Measurements from ENCODE around the gene SIRT7. TPM values are rescaled to one million over a fixed set of nuclear protein-coding genes. Genes with fewer than 3 reads are reported as not detected.

The SIRT7 gene
- total and polyA plus RNA-seq, 12 donors, result 4.2 to 49.8 (median 14.6) TPM

DNA sequence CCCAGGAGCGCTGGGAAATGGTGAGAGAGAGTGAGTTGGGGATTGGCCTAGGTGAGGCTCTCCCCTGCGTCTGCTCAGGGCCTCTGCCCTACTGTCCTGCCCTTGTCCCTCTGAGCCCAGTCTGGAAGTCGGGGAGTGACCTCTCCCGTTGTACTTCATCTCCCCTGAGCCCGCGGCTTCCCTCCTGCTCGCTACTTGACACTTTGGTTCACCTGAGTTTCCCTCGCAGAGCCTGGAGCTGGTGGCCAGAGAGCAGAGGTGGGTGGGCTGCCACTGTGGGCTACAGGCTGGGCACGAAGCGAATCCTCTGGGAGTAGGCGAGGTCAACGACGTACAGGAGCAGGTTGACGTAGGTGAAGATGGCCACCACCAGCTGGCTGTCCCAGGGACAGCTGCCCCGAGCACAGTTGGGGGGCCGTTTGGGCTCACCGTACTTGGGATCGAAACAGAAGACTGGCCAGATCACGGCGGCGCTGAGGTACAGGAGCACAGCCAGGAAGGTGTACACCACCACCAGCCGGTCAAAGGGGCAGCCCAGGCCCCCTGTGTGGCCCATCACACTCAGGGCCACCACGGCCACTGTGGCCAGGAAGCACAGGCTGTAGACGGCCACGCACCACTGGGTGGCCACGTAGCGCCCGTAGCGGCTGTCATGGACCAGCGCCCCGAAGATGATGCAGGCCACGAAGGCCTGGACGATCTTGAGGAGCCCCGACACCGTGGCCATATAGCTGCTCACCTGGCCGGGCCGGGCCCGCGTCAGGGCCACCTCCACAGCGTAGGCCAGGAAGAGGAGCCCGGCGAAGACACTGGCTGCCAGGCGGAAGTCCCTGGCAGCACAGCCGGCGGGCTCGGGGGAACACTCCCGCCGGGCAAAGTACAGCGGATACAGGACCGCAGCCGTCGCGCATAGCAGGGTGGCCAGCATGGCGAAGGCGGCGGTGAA, 22.8 kb upstream of the SIRT7 start:
- Histone ChIP-seq H3K4me3 (no peak overlapping the region), H3K36me3 (replicated peaks in 1 of 2) (no peaks in the 10 kb centered on the region), H3K4me1 (replicated peaks in 1 of 2) (peaks cover 0 to 6% of the 10 kb centered on the region in 2 donors), H3K27me3 (no peaks in the 10 kb centered on the region), H3K9me3 (replicated peaks in 1 of 3) (no peaks in the 10 kb centered on the region), H3K27ac (no peak overlapping the region)
- DNase-seq, result no peak
- WGBS, 4 donors, result 88 to 93% (median 89%) methylated on average over 41 to 56 of the region's 56 CpGs
- intact Hi-C loops (cut with DNase I), result no loop called here
- TF ChIP-seq, protein P1, sequence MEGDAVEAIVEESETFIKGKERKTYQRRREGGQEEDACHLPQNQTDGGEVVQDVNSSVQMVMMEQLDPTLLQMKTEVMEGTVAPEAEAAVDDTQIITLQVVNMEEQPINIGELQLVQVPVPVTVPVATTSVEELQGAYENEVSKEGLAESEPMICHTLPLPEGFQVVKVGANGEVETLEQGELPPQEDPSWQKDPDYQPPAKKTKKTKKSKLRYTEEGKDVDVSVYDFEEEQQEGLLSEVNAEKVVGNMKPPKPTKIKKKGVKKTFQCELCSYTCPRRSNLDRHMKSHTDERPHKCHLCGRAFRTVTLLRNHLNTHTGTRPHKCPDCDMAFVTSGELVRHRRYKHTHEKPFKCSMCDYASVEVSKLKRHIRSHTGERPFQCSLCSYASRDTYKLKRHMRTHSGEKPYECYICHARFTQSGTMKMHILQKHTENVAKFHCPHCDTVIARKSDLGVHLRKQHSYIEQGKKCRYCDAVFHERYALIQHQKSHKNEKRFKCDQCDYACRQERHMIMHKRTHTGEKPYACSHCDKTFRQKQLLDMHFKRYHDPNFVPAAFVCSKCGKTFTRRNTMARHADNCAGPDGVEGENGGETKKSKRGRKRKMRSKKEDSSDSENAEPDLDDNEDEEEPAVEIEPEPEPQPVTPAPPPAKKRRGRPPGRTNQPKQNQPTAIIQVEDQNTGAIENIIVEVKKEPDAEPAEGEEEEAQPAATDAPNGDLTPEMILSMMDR (IDR thresholded peaks at IDR 0.05), result no peak
- TF ChIP-seq POLR2A (IDR thresholded peaks at IDR 0.05), result no peak

DNA sequence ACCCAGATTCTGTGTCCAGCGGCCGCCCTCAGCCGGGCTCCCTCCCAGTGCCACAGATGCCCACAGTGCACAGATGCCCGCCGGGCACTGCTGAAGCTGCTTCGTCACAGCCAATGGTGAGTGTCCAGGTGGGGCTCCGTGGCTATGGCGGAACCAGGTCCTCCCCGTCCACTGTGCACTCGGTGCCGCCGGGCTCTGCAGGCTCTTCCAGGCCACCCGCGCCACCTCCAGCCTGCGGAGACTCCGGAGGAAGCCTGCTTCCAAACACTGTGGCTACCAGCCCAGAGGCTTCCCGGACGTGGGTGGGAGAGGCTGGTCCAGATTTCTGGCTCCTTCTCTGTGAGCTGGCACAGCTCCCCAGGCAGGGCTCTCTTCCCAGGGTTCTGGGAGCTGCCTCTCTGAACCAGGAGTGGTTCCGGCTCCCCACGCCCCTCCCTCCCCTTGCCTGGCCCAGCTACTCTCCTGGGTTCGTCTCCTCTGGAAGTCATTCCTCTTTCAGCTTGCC, 22.0 kb upstream of the SIRT7 start:
- H3K4me3 ChIP-seq, result no peak overlapping the region
- intact Hi-C loops (cut with DNase I), result no loop called here
- H3K9me3 ChIP-seq (replicated peaks in 1 of 3), result no peaks in the 10 kb centered on the region
- 61 to 83% (median 76%) methylated on average over 6 to 21 of the region's 21 CpGs for WGBS, 4 donors
- no peak for TF ChIP-seq POLR2A (IDR thresholded peaks at IDR 0.05)
- TF ChIP-seq, protein P1 (IDR thresholded peaks at IDR 0.05), result no peak
- H3K27ac ChIP-seq, result no peak overlapping the region
- no peaks in the 10 kb centered on the region for H3K36me3 ChIP-seq (replicated peaks in 1 of 2)
- DNase-seq, result no peak
- H3K4me1 ChIP-seq (replicated peaks in 1 of 2), result peaks cover 0 to 6% of the 10 kb centered on the region in 2 donors
- no peaks in the 10 kb centered on the region for H3K27me3 ChIP-seq

DNA sequence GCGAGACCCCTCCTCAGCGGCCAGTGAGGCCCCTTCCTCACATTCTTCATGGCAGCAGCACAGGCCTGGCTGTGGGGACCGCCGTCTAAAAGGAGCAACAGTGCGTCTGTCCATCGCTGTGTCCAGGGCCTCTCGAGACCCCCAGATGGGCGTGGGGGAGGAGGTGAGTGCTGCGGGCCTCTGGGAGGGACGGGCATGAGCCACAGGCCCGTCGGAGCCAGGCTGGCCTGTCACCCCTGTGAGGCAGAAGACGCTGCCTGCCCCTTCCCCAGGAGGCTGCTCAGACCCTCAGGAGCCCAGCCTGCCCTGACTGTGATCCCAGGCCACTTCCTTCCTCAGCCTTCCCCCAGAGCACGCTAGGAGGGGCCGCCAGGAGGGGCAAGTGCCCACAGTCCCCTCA, 21.2 kb upstream of the SIRT7 start:
- Histone ChIP-seq H3K9me3 (replicated peaks in 1 of 3) (no peaks in the 10 kb centered on the region), H3K36me3 (replicated peaks in 1 of 2) (no peaks in the 10 kb centered on the region), H3K27me3 (no peaks in the 10 kb centered on the region), H3K27ac (no peak overlapping the region), H3K4me3 (no peak overlapping the region), H3K4me1 (replicated peaks in 1 of 2) (peaks cover 0 to 6% of the 10 kb centered on the region in 2 donors)
- intact Hi-C loops (cut with DNase I), result no loop called here
- no peak for TF ChIP-seq POLR2A (IDR thresholded peaks at IDR 0.05)
- TF ChIP-seq, protein P1 (IDR thresholded peaks at IDR 0.05), result no peak
- DNase-seq, result no peak
- 58 to 83% (median 66%) methylated on average over 5 to 15 of the region's 15 CpGs for WGBS, 4 donors

DNA sequence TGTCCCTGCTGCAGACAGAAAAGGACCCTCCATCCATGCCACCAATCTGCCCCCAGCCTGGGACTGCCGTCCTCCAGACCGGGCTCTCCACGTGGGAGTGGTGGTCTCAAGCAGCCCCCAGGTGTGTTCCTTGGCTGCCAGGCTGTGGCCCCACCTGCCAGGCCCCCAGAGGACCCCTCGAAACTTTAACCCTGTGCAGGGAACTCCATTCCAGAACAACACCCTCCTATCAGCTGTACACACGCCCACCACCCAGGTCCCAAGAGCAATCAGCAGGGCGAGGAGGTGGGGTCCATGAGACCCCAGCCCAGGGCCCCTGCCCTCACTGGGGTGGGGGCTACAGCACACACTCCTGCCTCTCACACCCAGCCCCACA, 17.7 kb upstream of the SIRT7 start:
- H3K4me3 ChIP-seq, result no peak overlapping the region
- no peak for DNase-seq
- no peak overlapping the region for H3K27ac ChIP-seq
- intact Hi-C loops (cut with DNase I), result no loop called here
- H3K27me3 ChIP-seq, result no peaks in the 10 kb centered on the region
- no peaks in the 10 kb centered on the region for H3K36me3 ChIP-seq (replicated peaks in 1 of 2)
- peaks cover 0 to 6% of the 10 kb centered on the region in 2 donors for H3K4me1 ChIP-seq (replicated peaks in 1 of 2)
- TF ChIP-seq POLR2A (IDR thresholded peaks at IDR 0.05), result no peak
- TF ChIP-seq, protein P1 (IDR thresholded peaks at IDR 0.05), result no peak
- WGBS, 4 donors, result 81 to 85% (median 84%) methylated on average over 3 to 6 of the region's 6 CpGs
- H3K9me3 ChIP-seq (replicated peaks in 1 of 3), result no peaks in the 10 kb centered on the region

All from adrenal gland (tissue), 12 donors.